ENCODE measurements around the gene CCDC93.

GRCh38 chr2:117997872-117998454, 15.9 kb downstream of the CCDC93 start:
- TF ChIP-seq, protein P1, sequence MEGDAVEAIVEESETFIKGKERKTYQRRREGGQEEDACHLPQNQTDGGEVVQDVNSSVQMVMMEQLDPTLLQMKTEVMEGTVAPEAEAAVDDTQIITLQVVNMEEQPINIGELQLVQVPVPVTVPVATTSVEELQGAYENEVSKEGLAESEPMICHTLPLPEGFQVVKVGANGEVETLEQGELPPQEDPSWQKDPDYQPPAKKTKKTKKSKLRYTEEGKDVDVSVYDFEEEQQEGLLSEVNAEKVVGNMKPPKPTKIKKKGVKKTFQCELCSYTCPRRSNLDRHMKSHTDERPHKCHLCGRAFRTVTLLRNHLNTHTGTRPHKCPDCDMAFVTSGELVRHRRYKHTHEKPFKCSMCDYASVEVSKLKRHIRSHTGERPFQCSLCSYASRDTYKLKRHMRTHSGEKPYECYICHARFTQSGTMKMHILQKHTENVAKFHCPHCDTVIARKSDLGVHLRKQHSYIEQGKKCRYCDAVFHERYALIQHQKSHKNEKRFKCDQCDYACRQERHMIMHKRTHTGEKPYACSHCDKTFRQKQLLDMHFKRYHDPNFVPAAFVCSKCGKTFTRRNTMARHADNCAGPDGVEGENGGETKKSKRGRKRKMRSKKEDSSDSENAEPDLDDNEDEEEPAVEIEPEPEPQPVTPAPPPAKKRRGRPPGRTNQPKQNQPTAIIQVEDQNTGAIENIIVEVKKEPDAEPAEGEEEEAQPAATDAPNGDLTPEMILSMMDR (IDR thresholded peaks at IDR 0.05; ENCODE audit: poor library complexity, severe bottlenecking): no peak
- TF ChIP-seq EP300 (conservative IDR thresholded peaks at IDR 0.05; ENCODE audit: poor library complexity, severe bottlenecking) (no peak), POLR2AphosphoS5 (IDR thresholded peaks at IDR 0.05) (no peak), RAD21 (conservative IDR thresholded peaks at IDR 0.05) (no peak), SMC3 (conservative IDR thresholded peaks at IDR 0.05; ENCODE audit: poor library complexity) (no peak), EZH2 (IDR thresholded peaks at IDR 0.05; ENCODE audit: borderline replicate concordance, insufficient read depth, low read length, poor library complexity, severe bottlenecking) (no peak), TAF1 (IDR thresholded peaks at IDR 0.05; ENCODE audit: low read depth) (no peak)
- TF ChIP-seq, protein P2, sequence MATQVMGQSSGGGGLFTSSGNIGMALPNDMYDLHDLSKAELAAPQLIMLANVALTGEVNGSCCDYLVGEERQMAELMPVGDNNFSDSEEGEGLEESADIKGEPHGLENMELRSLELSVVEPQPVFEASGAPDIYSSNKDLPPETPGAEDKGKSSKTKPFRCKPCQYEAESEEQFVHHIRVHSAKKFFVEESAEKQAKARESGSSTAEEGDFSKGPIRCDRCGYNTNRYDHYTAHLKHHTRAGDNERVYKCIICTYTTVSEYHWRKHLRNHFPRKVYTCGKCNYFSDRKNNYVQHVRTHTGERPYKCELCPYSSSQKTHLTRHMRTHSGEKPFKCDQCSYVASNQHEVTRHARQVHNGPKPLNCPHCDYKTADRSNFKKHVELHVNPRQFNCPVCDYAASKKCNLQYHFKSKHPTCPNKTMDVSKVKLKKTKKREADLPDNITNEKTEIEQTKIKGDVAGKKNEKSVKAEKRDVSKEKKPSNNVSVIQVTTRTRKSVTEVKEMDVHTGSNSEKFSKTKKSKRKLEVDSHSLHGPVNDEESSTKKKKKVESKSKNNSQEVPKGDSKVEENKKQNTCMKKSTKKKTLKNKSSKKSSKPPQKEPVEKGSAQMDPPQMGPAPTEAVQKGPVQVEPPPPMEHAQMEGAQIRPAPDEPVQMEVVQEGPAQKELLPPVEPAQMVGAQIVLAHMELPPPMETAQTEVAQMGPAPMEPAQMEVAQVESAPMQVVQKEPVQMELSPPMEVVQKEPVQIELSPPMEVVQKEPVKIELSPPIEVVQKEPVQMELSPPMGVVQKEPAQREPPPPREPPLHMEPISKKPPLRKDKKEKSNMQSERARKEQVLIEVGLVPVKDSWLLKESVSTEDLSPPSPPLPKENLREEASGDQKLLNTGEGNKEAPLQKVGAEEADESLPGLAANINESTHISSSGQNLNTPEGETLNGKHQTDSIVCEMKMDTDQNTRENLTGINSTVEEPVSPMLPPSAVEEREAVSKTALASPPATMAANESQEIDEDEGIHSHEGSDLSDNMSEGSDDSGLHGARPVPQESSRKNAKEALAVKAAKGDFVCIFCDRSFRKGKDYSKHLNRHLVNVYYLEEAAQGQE (IDR thresholded peaks at IDR 0.05; ENCODE audit: borderline replicate concordance): no peak

All from neural cell (in vitro differentiated cells).